ENCODE results near the gene LEO1.
A peak's percentile ranks its signal among the peaks of the same experiment; 100 is the strongest.

LEO1 gene

DNA sequence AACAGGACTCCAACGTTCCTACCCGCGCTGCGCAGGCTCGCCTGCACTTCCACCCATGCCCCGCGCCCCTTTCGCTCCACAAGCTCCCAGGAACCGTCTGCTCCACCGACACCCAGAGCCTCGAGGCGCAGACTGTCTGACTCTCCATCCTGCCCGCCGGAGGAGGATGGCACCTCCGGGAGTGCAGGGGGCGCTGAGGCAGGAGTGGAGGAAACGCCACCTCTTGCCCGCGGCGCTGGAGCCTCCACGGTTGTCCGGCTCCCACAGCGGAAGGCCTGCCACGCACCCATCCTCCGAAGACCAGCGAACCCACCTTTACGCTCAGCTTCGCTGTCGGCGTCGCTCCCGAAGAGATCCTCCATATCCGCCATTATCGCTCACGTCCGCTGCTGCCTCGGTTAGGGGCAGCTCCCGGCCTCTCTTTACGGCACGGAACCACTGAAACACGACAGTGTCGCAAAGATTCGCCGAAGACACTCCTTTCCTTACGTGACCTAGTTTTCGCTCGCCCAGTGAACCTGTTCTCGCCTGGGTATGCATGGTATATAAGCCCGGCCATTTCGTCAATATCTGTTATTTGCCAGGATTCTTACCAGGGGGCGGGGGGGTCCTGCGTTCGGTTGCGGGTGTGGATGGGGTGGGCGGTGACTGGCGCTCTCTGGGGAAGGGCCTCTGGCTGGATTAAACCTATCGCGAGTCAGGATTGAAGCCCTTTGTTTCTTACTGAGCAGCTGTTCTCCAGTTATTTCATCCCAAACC lies at the start of gene LEO1:
Gene LEO1, minus strand, starts transcription at position 404 of the 759 bp plus-strand sequence. Its CDS starts 33 bp downstream, at position 371.
- peak; percentile 94 for DNase-seq (ENCODE audit: low spot score)

DNA sequence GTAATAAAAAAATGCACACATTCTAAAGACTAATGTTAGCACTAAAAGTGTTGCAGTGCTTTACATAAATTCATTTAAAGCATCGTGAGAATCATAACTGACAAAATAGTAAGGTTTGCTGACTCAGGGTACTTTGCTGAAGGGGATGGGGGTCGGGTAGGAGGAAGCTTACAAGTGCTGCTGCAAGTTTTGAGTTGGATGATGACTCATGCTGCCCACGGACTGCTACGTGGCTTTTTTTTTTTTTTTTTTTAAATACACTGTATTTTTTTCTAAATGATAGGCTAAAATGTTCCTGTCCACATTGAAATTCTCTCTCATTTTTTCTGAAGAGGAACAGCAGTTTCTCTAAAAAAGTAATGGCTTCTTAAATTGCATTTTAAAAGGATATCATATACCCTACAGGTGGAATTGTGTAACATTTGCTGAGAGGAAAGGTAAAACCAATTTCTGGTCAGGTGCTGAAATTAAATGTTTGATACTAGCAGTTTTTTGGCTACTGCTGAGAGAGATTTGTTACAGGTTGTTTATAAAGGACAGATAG lies 49.6 kb upstream of the LEO1 start:
- DNase-seq (ENCODE audit: low spot score) = peak; percentile 81

DNA sequence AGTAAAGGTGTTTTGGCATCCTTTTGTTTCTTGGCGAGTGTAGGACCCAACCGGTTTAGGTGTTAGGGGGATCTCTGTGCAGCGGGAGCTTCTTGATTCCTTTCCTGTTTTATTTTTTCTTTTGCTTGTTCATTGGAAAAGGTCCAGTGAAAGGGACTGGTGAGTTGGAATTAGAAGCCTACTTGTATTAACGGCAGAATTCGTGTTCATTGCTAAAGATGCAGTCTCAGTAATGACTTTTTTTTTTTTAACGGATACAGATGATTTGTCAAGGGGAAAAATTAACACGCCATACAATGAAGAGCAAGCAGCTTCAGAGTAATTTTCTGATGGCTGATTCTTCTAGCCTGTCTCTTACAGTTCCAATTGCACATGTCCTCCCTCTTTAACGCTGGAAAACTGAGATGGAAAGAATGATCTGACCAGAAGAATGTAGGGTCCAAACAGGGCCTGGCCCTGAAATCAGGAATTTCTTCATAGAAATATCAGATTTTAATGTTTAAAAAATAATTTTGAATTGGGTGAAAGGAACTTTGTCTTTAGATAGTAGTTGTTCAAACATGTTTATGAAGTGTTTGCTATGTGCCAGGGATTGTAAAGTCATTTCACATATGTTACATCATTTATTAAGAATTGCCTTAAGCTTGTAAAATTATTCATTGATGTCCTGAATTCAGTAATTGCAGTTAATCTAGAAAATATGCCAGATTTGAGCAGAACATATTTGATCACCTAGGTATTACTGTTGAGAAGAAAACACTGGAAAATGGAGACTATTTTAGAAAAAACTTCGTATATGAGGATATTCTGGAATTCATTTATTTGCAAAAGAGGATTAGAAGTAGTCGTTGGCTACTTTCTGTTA lies 48.9 kb upstream of the LEO1 start:
- no peak for DNase-seq (ENCODE audit: low spot score)

DNA sequence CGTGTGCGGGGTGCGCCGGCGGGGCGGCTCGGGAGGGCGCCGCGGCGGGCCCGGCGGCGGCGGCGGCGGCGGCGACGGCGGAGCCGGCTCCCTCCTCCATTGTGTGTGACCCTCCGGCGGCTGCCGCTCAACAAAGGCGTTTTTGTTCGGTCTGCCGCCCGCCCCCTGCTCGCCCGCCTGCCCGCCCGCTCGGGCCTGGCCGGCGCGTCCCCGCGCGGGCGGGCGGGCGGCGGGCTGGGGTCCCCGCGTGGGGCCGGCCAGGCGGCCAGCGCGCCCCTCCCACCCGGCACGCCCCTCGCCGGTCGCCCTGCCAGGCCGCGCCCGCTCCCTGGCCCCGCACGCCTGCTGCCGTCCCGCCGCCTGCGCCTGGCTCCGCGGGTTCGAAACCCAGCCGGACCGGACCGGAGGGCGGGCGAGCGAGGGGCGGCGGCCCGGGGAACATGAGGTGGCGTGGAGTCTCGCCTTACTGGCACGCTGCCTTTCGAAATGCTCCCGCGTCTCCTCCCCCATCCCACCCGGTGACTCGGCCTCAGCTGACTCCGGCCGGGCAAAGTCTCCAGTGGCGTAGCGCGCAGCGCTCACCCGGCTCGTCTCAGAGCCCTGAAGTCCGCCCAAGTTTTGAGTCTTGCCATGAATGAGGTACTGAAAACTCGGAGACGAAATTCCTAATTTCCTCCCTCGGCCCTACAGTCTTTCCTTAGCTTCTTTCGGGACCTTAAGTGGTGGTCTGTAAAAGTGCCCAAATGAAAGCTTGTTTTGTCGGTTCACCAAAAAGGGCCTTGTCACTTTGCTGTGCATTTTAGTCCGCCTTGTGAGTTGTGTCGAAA lies 48.0 kb upstream of the LEO1 start:
- DNase-seq (ENCODE audit: low spot score) = peak; percentile 54

DNA sequence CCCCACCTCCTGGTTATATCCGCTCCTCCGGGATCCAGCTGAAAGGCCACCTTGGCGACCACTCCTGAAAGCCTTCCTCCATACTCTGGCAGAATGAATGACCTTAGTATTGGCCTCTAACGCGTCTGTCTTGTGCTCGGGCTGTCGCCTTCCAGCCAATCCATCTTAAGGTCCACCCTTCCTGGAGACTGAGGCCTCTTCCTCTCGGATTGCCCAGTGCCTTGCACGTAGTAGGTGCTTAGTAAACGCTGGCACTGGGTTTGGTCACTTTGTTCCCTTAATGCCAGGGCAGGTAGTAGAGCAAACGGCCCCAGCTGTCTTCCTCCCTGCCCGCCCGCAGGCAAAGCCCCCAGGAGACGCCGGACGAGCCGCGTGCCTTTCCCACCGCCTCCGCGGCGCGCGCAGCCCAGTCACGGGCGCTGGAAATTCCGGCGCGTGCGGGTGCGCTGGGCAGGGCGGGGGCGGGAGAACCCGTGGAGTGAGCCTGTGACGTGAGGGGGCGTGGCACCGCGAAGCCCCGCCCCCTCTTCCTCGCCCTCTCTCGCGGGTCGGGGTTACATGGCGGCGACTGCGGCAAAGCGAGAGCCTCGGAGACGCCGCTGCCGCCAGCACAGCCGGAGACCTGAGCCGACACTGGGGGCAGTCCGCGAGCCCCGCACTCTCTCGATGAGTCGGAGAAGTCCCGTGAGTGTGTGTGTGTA lies 47.3 kb upstream of the LEO1 start, which contains the start of gene MAPK6:
Gene MAPK6, plus strand, starts transcription at position 527 of the 701 bp plus-strand sequence. CDS start 27,242 bp downstream, outside the sequence.
- peak; percentile 93 for DNase-seq (ENCODE audit: low spot score)

DNA sequence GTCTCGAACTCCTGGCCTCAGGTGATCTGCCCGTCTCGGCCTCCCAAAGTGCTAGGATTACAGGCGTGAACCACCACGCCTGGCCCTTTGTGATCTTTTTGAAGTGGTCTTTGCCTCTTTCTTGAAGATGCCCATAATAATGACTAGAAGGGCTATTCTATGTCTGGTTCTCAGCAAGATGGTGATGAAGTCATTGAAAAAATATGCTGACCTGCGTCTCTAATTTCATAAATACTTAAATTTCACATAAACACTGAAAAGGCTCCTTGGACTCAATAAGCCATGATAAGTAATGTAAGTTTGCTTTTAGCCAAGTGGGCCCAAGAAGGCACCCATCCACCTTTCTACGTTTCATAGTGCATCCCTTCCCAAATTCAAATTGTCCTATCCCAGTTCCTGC lies 46.7 kb upstream of the LEO1 start:
- DNase-seq (ENCODE audit: low spot score) = no peak

DNA sequence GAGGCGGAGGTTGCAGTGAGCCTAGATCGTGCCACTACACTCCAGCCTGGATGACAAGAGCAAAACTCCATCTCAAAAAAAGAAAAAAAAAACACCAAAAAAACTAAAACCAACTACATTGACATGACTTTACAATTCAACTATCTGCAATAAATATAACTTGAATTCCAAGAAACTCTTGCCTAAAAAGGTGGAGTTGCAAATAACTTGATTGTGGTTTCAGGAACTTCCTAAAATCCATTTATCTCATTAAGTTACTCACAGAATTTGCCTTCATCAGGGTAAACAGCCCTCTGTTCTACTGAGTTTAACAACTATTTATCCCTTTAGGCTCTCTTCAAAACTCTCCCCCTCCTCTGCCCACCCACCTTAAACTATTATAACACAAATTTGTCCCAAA lies 44.7 kb upstream of the LEO1 start:
- no peak for DNase-seq (ENCODE audit: low spot score)

DNA sequence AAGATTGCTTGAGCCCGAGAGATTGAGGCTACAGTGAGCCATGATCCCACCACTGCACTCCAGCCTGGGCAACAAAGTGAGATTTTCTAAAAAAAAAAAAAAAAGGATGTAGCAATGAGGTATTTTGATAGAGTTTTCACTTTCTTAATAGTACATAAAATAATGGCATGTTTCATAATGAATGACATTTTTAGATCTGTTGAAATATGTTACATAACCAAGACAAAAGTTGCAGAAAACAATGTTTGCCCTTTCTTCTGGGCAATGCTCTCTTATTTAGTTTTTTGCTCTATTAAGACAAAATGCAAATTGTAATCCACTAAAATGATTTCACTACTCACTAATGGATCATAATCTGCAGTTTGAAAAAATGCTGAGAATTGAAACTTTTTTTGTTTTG lies 43.0 kb upstream of the LEO1 start:
- DNase-seq (ENCODE audit: low spot score) = no peak

DNA sequence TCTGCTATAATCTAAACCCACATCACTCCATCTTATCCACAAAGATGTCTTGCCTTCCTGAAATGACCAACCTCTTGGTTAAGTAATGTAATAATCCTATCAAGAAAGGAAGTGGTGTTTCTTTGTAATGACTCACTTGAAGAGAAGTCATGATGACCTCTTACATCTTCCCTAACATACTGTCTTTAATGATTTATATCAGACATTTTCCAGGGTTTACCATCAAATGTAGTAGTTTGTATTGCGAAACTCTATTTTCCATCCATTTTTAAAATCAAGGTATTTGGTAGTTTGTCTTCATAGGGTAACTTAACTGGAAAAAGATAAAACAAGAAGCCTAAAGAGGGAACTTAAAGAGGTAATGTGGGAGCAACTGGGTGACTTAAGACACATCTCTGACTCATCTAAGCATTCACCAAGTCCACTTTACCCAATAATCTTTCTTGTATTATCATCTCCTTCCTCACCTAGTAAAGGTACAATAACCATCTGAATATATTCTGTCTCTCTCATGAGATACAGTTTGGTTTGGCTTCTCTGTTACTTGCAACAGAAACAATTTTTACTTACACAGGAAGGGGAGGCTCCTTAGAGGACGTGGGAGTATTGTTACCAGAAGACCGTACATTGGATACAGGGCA lies 41.7 kb upstream of the LEO1 start:
- DNase-seq (ENCODE audit: low spot score) = no peak

DNA sequence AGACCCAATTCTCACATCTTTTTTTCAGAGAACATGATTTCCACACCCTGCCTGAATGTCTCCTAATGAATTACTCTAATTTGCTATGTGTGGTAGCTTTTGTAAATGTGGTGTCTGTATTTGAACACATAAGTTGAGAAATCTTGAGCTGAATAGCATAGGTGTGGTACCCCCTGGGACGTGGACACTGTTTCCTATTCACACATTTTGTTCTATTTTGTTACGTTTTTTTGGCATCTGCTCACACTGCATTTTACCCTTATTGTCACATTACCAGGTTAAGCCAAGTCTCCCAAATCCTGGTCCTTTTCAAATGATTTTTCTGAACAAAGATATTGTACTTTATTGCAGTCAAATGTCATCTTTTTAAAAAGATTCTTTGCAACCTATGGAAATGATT lies 40.6 kb upstream of the LEO1 start:
- no peak for DNase-seq (ENCODE audit: low spot score)

DNA sequence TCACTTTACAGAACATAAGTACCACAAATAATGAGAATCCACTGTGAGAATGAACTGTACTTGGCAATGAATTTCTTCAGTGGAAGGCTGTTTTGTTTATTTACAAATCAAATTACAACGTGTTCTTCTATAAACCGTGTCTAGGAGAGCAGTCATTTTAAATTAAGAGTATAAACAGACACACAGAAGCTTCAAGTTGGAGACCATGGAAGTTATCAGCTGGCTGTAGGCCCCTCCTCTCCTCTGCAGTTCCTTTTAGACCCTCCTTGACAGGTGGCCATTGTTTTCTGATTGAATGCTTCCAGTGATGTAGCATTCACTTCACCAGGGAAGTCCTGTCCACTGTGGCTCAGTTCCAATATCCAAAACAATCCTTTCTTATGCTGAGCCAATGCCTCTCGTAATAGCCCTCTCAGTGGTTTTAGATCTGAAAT lies 40.1 kb upstream of the LEO1 start:
- no peak for DNase-seq (ENCODE audit: low spot score)

DNA sequence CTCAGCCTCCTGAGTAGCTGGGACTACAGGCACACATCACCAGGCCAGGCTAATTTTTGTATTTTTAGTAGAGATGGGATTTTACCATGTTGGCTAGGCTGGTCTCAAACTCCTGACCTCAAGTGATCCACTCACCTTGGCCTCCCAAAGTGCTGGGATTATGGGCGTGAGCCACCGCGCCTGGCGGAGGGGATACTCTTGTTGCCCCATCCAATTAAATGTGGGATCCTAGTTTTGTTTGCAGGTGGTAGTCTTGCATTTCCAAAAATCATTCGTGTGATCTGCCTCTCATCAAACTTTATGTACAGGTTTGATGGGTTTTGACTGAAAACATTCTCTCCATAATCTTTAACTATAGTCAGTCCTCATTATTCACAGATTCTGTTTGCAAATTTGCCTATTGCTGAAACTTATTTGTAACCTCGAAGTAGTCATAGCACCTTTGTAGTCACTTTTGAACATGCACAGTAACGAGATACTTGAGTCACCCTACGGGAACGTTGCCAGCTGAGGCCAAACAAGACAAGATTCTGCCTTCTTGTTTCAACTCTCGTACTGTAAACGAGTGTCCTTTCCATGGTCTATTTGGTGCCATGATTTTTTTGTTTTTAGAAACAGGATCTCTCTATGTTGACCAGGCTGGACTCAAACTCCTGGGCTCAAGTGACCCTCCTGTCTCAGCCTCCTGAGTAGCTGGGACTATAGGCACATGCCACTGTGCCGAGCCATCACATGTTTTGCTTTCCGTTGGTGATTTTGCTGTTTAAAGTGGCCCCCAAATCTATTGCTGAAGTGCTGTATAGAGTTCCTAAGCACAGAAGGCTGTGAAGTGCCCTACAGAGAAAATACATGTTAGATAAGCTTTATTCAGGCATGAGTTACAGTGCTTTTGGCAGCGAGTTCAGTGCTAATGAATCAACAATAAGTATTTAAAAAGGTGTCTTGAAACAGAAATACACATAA lies 39.3 kb upstream of the LEO1 start:
- DNase-seq (ENCODE audit: low spot score) = peak; percentile 30

DNA sequence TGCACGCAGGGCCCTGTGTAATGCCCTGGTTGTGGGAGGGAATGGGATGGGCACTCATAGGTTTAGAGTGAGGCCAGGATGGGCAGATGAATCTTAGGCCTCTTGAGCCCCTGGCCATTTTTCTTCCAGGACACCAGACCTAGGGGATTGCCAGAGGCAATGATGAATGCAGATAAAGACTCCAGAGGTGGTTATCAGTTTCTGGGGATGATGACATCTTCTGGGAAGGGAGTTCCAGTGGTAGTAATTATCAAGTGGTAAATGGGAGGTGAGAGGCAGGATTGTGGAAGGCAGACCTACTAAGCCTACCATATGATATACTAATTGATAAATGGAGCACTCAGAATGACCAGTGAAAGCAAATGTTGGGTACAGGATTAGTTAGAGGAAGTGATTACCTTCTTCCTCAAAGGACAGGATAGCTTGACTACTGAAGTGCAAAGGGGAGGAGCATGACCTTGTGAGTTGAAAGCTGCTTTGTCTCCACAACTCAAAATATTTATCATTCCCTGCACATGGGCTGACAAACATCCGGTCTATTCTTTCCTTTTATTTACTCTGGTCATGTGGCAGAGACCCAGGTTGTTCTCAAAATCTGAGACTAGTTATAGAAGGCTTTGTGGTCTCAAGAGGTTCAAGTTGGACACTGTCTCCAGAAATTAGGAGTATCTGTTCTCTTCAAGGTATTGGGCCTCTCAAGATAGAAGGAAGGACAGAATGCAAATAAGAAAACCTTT lies 37.3 kb upstream of the LEO1 start:
- DNase-seq (ENCODE audit: low spot score) = no peak

DNA sequence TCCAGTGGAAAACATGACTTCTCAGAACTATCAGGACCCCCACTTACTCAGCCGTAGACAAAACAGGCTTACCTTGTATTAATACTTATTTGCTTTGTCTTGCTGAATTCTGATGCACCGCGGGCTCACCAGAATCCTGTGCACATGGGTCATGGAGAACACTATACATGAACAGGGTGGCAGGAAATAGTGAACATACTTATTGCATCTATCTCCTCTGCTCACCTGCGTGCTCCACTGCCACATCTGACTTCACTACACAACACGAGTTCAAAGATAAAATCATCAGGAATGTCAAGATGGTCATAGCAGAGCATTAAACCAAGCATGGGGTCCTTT lies 36.8 kb upstream of the LEO1 start:
- no peak for DNase-seq (ENCODE audit: low spot score)

DNA sequence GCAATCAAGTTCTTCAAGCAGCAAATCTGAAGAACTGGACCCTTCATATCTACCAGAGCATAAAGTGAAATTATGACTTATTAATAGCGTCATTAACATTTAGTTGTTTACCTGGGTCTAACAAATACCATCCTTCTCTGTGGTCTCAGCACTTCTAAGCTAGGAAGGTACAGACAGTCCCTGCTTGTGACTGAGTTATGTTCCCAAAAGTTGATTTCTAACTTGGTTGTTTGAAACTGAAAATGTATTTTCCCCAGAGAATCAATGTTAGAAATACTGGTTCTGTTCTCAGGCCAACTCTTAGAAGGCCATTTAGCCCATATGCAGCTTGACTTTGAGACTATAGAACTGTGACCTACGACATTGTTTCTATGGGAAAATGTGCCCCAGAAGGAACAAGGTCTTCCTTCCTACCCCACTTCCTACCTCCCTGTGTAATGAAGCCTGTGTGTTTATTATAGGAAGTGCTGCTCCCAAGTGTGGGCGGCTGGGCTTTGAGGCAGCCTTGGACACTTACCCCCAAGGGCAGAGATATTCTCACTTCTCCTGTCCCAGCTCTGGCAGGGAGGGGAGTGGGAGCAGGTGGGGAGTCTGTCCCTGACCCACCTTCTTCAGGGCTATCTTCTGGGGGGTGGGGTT lies 35.2 kb upstream of the LEO1 start:
- no peak for DNase-seq (ENCODE audit: low spot score)

DNA sequence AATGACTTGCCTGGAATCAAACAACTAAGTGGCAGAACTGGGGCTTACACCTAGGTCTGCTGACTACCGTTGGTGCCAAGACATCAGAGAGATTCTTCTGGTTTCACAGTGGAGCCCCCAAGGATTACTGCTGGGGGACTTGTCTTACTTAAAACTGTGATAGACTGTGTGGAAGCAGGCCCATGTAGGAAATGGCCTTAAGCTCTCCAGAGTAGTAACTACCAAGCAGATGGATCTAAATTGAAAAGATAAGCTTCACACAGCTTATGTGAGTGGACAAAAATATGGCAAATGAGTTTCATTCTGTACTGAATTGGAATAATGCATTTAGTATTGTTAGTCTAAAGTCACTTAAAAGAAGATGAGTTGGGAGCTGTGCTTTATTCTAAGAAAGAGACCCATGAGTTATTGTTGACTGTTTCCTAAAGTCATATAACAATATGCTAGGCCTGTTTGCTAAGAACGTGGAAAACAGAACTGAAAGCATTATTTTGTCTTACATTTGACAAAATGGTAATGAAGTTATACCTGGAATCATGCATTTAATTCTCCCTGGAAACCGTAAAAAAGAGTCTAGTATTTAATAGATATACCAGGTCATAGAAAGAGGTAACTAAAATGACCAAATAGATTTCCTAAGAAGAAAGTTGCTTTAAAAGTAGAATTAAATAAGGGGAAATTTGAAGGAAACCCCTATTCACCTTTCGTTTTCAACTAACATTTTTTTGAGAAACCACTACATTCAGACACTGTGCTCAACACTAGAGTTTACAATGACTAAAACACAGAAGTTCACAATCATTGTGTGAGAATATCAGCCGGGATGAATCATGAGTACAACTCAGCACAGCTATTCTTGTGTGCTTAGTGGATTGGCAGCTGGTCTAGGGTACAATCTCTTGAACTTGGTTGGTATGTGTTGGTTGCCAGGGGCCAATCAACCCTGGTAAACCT lies 34.4 kb upstream of the LEO1 start:
- DNase-seq (ENCODE audit: low spot score) = peak; percentile 35

DNA sequence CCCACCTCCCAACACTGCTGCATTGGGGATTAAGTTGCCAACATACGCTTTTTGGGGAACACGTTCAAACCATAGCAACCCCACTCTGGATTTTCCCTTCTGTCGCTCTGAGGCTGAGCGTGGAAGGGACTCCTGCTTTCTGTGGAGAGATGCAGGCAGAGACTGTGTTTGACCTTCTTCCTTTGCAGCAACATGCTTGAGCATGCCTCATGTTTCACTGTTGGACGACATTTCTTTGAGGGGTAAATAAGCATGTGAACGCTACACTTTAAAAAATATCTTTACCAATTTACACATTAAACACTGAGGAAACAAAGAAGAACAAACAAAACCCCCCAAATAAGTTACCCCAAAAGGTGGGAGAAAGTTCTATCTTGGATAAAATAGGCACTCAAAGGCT lies 33.2 kb upstream of the LEO1 start:
- DNase-seq (ENCODE audit: low spot score) = no peak

All from CD4-positive, alpha-beta T cell treated with Interleukin-15 for 4 hours (primary cell).